Body of pancreas (tissue), 4 donors: ENCODE data around the gene PSMG1. TPM values are rescaled to one million over a fixed set of nuclear protein-coding genes. Genes with fewer than 3 reads are reported as not detected.

ENCODE experiments used
- ATAC-seq: fragments of 150-250 bp; one replicate; pipeline ENCODE4 v1.9.1; 2016
- DNase-seq, 4 donors: peaks; one replicate each; pipeline ENCODE4 v3.0.0-alpha.2; 2019
- H3K27ac ChIP-seq, 4 donors: fragments of 200-600 bp; sonication (generic); 1 replicate in 3 of 4; 2 replicates in 1 of 4; pipeline versions ENCODE4 v1.5.1 to v1.6.1; 2016 to 2019; ENCODE audit warnings: mild to moderate bottlenecking in 1 of 4, mixed read lengths in 1 of 4, moderate library complexity in 1 of 4
- H3K27me3 ChIP-seq, 2 donors: fragments of 200-600 bp; sonication (generic); one replicate each; pipeline ENCODE4 v1.6.0; 2016; ENCODE audit warnings: mild to moderate bottlenecking in 1 of 2
- H3K36me3 ChIP-seq, 2 donors: fragments of 200-600 bp; sonication (generic); replicated peaks in 1 of 2; 2 replicates each; pipeline ENCODE4 v1.5.1; 2016; ENCODE audit warnings: low read depth in 2 of 2; ENCODE audit not compliant: insufficient read depth in 1 of 2
- H3K4me1 ChIP-seq: fragments of 200-600 bp; sonication (generic); one replicate; pipeline ENCODE4 v1.6.0; 2016
- H3K4me3 ChIP-seq, 2 donors: fragments of 200-600 bp; sonication (generic); 1 replicate in 1 of 2; 2 replicates in 1 of 2; pipeline ENCODE4 v1.5.1; 2016 to 2019
- H3K9me3 ChIP-seq, 3 donors: fragments of 200-600 bp; sonication (generic); 1 replicate in 2 of 3; 2 replicates in 1 of 3; pipeline ENCODE4 v1.5.1; 2016
- POLR2A ChIP-seq, 3 donors: fragments of 450-650 bp; IDR thresholded peaks; one replicate each; pipeline ENCODE4 v1.6.1; 2016; ENCODE audit warnings: antibody characterized with exemption in 3 of 3, mild to moderate bottlenecking in 2 of 3
- WGBS, 2 donors: methylation state at CpG; one replicate each; pipeline ENCODE4 v1.1.5; 2017; 5-methylcytosine and 5-hydroxymethylcytosine counted together
- intact Hi-C: fragments of 100-400 bp; cut with DNase I; formaldehyde crosslinking; loops from one replicate; pipeline ENCODE4 v1.15.1; 2023
- total RNA-seq, 2 donors: library from RNA; depleted of rRNA; stranded (reverse); fragments of >200 nt; gene quantifications; one replicate each; pipeline ENCODE4 v1.1.0, GENCODE V29; 2016
- TF ChIP-seq, protein P1 (sequence below), 7 experiments: fragments of 450-650 bp in 4 of 7; fragments of 200-600 bp in 3 of 7; sonication (generic) in 3 of 7; IDR thresholded peaks; one replicate each; pipeline ENCODE4 v1.5.1; 2016 to 2019; ENCODE audit warnings: antibody characterized with exemption in 7 of 7

The PSMG1 gene
- total RNA-seq, 2 donors from 2014 or later: 16.6 to 19.4 TPM

- WGBS, 2 donors: 79 to 88% methylated on average over 3 of the region's 3 CpGs
- TF ChIP-seq POLR2A (IDR thresholded peaks at IDR 0.05): no peak
- TF ChIP-seq, protein P1, sequence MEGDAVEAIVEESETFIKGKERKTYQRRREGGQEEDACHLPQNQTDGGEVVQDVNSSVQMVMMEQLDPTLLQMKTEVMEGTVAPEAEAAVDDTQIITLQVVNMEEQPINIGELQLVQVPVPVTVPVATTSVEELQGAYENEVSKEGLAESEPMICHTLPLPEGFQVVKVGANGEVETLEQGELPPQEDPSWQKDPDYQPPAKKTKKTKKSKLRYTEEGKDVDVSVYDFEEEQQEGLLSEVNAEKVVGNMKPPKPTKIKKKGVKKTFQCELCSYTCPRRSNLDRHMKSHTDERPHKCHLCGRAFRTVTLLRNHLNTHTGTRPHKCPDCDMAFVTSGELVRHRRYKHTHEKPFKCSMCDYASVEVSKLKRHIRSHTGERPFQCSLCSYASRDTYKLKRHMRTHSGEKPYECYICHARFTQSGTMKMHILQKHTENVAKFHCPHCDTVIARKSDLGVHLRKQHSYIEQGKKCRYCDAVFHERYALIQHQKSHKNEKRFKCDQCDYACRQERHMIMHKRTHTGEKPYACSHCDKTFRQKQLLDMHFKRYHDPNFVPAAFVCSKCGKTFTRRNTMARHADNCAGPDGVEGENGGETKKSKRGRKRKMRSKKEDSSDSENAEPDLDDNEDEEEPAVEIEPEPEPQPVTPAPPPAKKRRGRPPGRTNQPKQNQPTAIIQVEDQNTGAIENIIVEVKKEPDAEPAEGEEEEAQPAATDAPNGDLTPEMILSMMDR (IDR thresholded peaks at IDR 0.05): no peak
- no peak for ATAC-seq
- H3K27ac ChIP-seq: no peak overlapping the region
- intact Hi-C loops: no loop called here
- H3K4me3 ChIP-seq: no peak overlapping the region
- no peak for DNase-seq
- H3K27me3 ChIP-seq: no peaks in the 10 kb centered on the region
- no peaks in the 10 kb centered on the region for H3K4me1 ChIP-seq
- H3K36me3 ChIP-seq: peaks cover 0 to 2% of the 10 kb centered on the region in 2 donors
- no peaks in the 10 kb centered on the region for H3K9me3 ChIP-seq
Measured at GRCh38 chr21:39173716-39174680, 9.3 kb downstream of the PSMG1 start.

DNA sequence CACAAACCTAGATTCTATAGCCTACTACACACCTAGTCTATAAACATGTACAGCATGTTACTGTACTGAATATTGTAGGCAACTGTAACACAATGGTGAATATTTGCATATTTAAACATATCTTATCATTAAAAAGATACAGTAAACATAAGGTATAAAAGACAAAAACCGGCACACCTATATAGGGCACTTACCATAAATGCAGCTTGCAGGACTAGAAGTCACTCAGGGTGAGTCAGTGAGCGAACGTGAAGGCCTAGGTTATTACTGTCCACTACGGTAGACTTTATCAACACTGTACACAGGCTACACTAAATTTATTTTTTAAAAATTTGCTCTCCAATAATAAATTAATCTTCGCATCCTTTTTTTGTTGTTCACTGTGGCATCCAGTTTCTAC is 13.3 kb downstream of the PSMG1 start:
- H3K4me3 ChIP-seq: no peak overlapping the region
- H3K4me1 ChIP-seq: no peaks in the 10 kb centered on the region
- H3K27me3 ChIP-seq: no peaks in the 10 kb centered on the region
- ATAC-seq (no peak), DNase-seq (no peak)
- no peak overlapping the region for H3K27ac ChIP-seq
- intact Hi-C loops: no loop called here
- peaks cover 0 to 2% (median 0%) of the 10 kb centered on the region in 3 donors for H3K9me3 ChIP-seq
- WGBS, 2 donors: 92 to 93% methylated on average over 5 of the region's 5 CpGs
- no peaks in the 10 kb centered on the region for H3K36me3 ChIP-seq
- TF ChIP-seq, protein P1 (IDR thresholded peaks at IDR 0.05): no peak
- TF ChIP-seq POLR2A (IDR thresholded peaks at IDR 0.05): no peak

GRCh38 chr21:39168800-39169199 is 14.5 kb downstream of the PSMG1 start:
- intact Hi-C loops: no loop called here
- DNase-seq (no peak), ATAC-seq (no peak)
- no peak for TF ChIP-seq POLR2A (IDR thresholded peaks at IDR 0.05)
- TF ChIP-seq, protein P1 (IDR thresholded peaks at IDR 0.05): no peak
- Histone ChIP-seq H3K4me3 (no peak overlapping the region), H3K27me3 (no peaks in the 10 kb centered on the region), H3K36me3 (no peaks in the 10 kb centered on the region), H3K27ac (no peak overlapping the region), H3K4me1 (no peaks in the 10 kb centered on the region), H3K9me3 (peaks cover 0 to 11% (median 0%) of the 10 kb centered on the region in 3 donors)
- 90 to 93% methylated on average over 2 of the region's 2 CpGs for WGBS, 2 donors

- Histone ChIP-seq H3K9me3 (peaks cover 0 to 11% (median 0%) of the 10 kb centered on the region in 3 donors), H3K27ac (no peak overlapping the region), H3K4me1 (no peaks in the 10 kb centered on the region), H3K4me3 (no peak overlapping the region), H3K27me3 (no peaks in the 10 kb centered on the region), H3K36me3 (no peaks in the 10 kb centered on the region)
- TF ChIP-seq POLR2A (IDR thresholded peaks at IDR 0.05): no peak
- TF ChIP-seq, protein P1 (IDR thresholded peaks at IDR 0.05): no peak
- intact Hi-C loops: no loop called here
- DNase-seq (no peak), ATAC-seq (no peak)
- 76 to 85% methylated on average over 2 of the region's 2 CpGs for WGBS, 2 donors
Measured at GRCh38 chr21:39164523-39164922, 18.7 kb downstream of the PSMG1 start.
